ENCODE measurements around the gene DAB2IP.

The DAB2IP gene

GRCh38 chr9:121731919-121732318 is 80.5 kb downstream of the DAB2IP start:
- no peak for DNase-seq

DNA sequence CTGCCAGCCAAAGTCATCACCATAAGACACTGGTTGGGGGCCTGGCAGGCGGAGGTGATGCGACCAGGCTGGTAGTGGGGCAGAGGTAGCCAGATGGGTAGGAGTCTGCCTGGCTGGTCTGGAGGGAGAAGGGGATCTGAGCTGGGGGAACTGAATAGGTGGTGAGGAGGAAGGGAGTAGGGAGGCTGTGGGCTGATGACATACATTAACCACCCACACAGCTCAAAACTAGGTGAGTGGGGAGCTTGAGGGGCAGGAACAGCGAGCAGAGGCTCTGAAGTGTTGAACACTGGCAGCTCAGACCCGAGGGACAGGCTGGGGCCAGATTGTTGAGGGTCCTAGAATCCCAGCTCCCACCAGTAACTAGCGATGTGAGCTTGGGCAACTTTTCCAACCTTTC is 81.0 kb downstream of the DAB2IP start:
- no peak for DNase-seq

GRCh38 chr9:121732886-121733285 is 81.5 kb downstream of the DAB2IP start:
- no peak for DNase-seq

- DNase-seq, result no peak
Observed at GRCh38 chr9:121734465-121734864, 83.0 kb downstream of the DAB2IP start.

DNA sequence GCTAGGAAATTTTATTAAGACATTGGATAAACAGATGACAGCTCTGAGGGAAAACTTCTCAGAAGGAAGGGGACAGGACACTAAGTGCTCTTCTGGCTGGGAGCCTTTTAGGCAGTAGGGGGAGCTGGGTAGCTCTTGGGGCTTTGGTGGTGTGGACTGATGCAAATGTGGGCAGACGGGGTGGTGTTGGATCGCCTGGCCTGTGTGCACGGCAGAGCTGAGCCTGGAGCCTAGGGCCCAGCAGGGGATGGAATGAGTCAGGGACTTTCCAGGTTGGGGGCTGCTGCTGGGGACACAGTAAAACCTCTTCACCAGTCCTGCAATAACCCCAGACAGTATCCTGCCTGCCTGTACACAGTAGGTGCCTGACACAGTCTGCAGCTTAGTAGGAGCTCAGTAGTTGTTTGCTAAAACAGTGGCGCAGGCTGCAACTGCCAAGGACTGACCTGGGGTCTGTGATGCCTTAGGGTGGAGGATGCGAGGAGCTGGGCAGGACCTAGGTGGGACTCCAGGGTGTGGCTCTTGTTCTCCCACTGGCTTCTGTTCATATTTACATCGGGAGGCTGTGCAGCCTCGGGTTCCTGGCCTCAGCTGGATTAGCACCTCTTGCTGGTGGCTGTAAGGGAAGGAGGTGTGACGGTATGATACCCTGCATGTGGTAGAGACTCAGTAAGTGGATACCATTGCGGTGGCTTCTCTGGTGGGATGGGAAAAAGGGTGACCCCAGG is 83.8 kb downstream of the DAB2IP start:
- DNase-seq, result peak in 1 of 5 donors; percentile 8

GRCh38 chr9:121735793-121736770 is 84.6 kb downstream of the DAB2IP start:
- DNase-seq, result no peak

DNA sequence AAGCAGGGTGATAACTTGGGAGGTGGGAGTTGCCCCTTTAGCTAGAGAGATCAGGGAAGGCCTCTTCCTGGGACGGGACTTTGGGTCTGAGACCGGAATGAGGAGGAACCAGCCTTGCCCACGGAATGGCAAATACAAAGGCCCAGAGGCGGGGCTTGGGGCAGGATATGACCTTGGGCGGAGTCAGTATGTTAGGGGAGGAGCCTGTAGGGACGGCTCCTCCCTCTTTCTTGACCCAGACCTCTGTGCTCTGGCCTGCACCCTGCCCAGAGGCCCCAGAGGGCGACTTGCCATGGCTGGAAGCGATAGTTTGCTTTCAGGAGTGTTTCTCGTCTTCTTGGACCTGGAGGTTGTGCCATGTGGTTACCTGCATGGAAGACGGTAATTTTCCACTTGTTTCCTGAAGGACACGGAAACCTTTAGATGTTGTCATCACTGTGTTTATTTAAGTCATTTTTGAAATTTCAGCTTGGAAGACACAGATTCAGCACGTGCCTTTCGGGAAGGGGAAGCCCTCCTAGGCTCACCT is 85.6 kb downstream of the DAB2IP start:
- no peak for DNase-seq

DNA sequence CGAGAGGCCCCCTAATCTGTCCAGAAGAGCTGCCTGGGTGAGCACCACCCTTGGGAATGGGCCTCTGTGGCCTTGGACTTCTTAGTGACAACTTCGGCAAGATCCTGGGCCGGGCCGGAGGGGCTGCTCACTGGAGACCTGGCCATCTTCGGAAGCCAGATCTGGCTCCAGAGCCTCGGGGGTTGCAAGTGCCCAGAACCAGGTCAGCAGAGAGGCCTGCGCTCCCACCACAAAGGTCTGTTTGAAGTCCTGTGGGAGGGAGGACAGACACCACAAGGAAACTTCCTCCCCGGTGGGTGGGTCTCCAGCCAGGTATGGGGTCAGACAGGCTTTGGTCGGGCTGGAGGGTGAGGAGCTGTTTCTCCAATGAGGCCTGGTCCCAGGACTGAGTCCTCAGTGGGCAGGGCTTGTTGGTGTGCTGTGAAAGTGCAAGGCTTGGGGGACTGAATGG is 86.1 kb downstream of the DAB2IP start:
- DNase-seq, result no peak

- DNase-seq, result no peak
Observed at GRCh38 chr9:121738411-121738810, 87.0 kb downstream of the DAB2IP start.

DNA sequence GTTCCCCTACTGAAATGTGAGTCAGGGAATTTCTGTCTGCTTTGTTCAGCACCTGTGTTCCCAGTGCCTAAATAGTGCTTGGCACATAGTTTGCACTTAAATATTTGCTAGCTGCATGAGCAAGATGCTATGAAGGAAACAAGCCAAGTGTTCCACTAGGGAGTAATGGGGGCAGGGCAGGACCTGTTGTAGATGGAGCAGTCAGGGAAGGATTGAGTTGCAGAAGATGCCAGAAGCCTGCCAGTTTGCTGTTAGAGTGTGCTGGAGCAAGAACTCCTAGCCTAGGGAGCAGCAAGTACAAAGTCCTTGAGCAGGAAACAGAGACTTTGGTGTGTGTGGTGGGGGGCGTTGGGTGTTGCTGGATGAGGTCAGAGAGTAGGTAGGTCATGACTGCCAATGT is 87.5 kb downstream of the DAB2IP start:
- no peak for DNase-seq

DNA sequence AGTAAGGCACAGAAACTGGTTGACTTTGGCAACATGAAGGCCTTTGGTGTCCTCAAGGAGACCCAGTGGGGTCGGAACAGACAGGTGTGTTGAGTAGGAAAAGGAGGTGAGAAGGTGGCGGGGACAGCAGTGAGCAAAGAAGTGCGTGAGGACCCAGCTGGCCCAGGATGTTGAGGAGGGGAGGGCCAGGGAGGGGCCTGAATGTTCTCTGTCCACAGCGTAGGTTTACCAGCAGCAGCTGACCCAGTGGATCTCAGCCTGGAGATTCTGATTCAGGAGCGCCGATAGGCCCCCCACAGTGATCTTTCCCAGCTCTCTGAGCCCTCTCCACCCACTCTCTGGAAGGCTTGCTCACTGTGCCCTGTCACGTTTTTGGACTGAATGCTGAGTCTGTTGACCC is 88.5 kb downstream of the DAB2IP start:
- DNase-seq, result no peak

DNA sequence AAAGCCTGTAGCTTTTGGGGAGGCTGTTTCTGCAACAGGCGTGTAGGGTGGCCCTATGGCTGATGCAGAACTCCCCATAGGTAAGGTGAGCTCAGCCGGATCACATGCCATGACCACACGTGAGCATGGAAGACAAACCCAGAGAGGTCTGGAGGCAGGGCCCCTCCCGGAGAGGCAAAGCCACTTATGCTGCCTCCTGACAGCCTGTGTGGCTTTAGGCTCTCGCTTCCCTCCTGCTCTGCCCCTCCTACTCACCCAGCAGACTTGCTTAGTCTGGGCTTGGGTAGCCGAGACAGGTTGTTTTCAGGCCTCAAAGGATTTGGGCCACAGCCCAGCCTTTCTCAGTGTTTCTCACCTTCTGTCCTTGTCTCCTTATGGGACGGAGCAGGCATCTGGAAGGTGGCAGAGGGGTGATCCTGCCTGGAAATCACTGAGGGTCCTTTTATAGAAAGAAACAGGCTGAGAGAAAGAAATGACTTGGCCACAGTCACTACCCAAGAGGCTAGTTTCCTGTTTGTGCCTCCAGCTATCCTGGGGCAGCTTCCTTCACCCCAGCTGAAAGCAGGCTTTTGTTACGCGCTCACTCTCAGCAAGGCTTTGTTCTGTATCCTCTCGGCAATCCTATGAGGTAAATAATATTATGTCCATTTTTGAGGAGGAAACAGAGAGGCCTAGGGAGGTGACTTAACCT is 89.9 kb downstream of the DAB2IP start:
- peak in 1 of 5 donors; percentile 11 for DNase-seq

- DNase-seq, result peak in 1 of 5 donors; percentile 12
Observed at GRCh38 chr9:121741919-121742283, 90.5 kb downstream of the DAB2IP start.

DNA sequence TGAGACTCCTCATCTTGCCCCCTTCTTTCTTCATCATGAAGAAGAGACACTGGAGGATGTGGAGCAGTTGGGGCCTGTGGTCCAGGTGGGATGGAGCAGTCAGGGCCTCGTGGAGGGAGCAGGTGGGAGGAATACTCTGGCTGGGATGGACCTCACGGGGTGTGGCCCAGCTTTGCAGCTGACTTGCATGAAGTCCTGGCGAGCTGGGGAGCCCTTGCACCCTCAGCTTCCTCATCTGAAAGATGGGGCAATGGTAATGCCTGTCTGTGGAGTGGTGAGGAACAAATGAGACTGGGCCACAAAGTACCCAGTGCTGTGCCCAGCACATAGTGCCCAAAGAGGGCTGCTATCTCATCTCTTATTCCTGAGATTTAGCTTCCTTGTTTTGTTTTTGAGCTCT is 91.5 kb downstream of the DAB2IP start:
- DNase-seq, result no peak

DNA sequence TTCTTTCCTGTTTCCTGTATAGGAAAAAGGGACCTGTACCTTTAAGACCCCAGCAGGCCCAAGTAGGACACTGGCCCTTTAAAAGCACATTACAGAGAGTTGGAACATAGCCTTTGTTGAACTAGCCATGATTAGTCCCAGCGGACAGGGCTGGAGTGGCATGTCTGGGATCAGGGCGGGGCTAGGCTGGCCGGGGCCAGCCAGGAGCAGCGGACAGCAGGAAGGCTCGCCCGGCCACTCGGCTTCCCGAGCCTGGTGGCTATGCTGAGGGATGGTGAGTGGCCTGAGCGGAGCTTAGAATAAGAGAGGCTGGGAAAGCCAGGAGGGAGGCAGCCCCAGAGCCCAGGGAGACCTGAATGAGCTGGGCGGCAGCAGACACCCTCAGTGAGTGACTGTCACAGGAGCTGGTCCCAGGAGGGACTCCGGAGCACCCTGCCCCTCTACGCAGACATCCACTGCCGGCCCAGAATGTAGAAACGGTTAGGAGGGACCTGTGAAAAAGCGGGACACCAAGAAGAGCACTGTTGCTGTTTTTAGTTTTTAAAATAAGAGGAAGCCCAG is 92.1 kb downstream of the DAB2IP start:
- DNase-seq, result no peak

- peak in 1 of 5 donors; percentile 53 for DNase-seq
Observed at GRCh38 chr9:121744002-121744686, 92.7 kb downstream of the DAB2IP start.

- DNase-seq, result no peak
Observed at GRCh38 chr9:121744687-121745395, 93.4 kb downstream of the DAB2IP start.

DNA sequence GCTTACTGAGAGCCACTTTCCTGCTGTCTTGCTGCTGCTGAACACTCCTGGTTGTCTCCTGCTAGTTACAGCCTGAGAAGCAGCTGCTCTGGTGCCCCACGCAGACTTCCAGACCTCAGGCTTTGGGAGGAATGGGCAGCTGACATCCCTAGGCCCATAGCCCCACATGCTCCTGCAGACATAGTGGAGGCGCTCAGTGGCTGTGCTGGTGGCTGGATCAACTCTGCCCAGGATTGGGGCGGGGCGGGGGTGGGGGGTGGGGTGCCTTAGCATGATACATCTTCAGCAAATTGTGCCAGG is 93.9 kb downstream of the DAB2IP start:
- DNase-seq, result no peak

GRCh38 chr9:121746411-121746810 is 95.0 kb downstream of the DAB2IP start:
- DNase-seq, result no peak

- DNase-seq, result no peak
Observed at GRCh38 chr9:121746866-121747265, 95.4 kb downstream of the DAB2IP start.

DNA sequence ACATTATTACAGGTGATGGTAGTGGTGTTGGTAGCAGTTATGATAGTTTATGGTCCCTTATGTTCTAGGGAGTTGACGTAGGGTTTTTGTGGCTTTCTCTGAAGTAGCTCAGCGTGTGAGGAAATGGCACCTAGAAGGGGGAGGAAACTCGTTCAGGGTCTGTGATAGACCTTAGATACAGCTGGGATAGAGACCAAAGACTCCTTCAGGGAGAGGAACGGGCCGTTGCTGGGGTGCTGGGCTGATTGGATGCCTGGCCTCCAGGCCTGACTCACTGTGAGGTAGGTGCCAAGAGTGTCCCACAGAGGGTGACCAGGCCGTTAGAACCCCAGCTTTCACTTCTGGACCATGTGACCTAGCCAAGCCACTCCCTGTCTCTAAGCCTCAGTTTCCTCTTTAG is 96.6 kb downstream of the DAB2IP start:
- peak in 1 of 5 donors; percentile 52 for DNase-seq
